A204.1 (cell line): ENCODE measurements around the gene STAP1.
"Not testable (repeated sequence)": the region's sequence is repeated elsewhere in the genome, so short reads cannot be mapped to it uniquely, and the experiment has no call there.

ENCODE experiments used
- FAIRE-seq: peaks from 2 replicates; lab custom pipeline; 2012; peaks lifted over from hg19 to GRCh38; lab: Jason Lieb, UNC

STAP1 gene

GRCh38 chr4:67624939-67625338, 66.4 kb downstream of the STAP1 start:
- no peak for FAIRE-seq

- FAIRE-seq = no peak
These were observed 74.0 kb downstream of the STAP1 start for GRCh38 chr4:67632492-67632891.

GRCh38 chr4:67634741-67635140, 76.2 kb downstream of the STAP1 start:
- no peak for FAIRE-seq

GRCh38 chr4:67635331-67635730, 76.8 kb downstream of the STAP1 start:
- FAIRE-seq = no peak

- not testable (repeated sequence) for FAIRE-seq
These were observed 78.5 kb downstream of the STAP1 start for GRCh38 chr4:67636978-67637377.

- FAIRE-seq = no peak
These were observed 79.6 kb downstream of the STAP1 start for GRCh38 chr4:67638136-67638535.

- no peak for FAIRE-seq
These were observed 93.0 kb downstream of the STAP1 start for GRCh38 chr4:67651536-67651935.
